HL-60/S4 treated with retinoic acid at 250 ng/mL for 4 days and 3 days (cell line): ENCODE data around the gene CD84.
"Not testable (repeated sequence)": the region's sequence is repeated elsewhere in the genome, so short reads cannot be mapped to it uniquely, and the experiment has no call there.

Experiments used
- in situ Hi-C: fragments of 300-500 bp; cut with MboI; formaldehyde crosslinking; loops from 2 replicates; pipeline ENCODE4 v1.7.0; 2022; ENCODE audit warnings: low sequenced_read_pairs

Gene CD84

DNA sequence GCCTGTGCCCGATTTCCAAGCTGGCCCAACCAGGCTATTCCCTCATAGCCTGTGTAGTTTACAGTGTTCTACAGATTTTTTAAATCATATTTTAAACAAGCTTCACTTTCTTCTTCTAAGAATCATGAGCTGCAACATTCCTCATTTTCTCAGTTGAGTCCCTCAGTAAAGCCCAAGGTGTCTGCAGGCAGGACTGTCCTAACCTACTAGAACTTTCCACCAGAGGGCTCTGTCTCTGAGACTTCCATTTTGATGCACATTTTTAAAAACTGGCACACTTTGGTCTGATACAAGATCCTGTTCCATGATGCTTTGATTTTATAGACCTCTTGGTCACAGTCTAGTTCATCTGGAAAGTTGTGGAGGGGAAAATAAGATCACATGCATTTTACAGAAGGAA is 34.6 kb downstream of the CD84 start:
- in situ Hi-C loops = loop anchor here (10.0 kb wide), 1 partner anchor 60 kb away; no protein-coding TSS in a partner anchor

DNA sequence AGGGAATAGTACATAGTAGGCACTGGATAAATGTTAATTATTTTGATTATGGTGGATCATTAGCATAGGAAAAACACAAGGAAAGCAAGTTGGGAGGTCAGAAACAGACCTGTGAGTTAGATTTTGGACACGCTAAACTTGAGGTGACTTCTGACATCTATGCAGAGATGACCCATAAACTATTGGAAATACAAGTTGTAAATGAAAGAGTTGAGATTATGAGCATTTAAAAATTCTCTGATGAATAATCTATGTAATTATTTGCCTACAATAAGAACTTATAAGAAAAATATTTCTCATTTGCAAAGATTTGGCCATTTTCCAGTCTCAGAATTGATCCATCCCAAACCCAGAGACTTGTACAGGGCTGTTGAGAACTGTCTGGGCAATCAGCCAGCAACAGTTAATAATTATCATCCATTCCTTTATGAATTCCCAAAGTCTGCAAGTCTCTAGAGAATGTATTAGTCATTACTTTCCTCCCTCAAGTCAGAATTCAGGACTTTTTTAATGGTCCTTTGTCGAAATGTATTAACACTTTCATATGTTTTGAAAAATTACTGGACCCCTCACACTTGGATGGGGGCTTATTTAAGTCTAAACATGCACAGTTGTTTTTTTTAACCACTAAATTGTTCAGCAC is 36.9 kb downstream of the CD84 start:
- in situ Hi-C loops = loop anchor here (10.0 kb wide), 1 partner anchor 62 kb away; no protein-coding TSS in a partner anchor

DNA sequence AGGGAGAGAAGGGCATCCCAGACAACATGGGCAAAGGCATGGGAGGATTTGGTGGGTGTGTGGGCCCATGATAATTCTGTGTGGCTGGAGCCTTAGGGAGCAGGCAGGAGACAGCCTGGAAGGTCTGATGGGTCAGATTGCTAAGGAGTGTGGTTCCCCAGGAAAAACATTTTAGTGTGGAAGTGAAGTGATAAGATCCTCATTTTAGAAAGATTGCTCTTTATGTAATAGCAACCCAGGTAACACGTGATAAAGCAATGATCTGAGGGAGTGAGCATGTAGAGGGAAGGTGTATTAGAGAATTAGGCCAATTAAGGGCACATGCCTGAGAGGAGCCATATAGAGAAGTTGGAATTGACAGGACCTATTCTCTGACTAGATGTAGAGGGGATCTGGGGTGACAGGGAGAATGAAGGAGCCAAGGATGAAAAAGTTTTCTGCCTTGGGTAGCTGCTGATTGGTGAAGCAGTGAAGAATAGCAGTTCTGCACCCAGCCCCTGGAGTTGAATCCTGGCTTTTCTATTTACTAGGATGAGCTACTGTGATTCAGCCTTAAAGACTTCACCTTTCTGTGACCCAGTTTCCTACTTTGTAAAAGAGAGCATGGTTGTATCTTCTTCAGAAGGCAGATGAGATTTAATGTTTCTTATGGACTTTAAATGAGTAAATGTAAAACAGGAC is 37.5 kb downstream of the CD84 start:
- in situ Hi-C loops = loop anchor here (10.0 kb wide), 1 partner anchor 63 kb away; no protein-coding TSS in a partner anchor

DNA sequence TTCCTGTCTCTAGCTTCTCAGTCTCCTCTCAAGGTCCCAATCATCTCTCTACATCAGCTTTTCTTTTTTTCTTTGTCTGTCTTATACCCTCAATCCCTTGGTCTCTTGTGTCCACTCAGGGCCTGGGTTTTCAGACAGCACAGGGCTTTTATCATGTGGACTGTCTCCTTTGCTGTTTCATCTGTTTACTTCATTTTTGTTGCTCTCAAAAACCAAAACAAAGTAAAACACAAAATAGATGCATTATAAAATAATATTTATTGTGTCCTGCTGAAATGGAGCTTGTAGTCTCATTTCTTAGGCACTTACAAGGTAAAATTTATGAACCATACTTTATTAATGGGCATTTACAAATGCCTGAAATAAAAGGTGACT is 38.5 kb downstream of the CD84 start:
- in situ Hi-C loops = loop anchor here (10.0 kb wide), 1 partner anchor 64 kb away; no protein-coding TSS in a partner anchor

DNA sequence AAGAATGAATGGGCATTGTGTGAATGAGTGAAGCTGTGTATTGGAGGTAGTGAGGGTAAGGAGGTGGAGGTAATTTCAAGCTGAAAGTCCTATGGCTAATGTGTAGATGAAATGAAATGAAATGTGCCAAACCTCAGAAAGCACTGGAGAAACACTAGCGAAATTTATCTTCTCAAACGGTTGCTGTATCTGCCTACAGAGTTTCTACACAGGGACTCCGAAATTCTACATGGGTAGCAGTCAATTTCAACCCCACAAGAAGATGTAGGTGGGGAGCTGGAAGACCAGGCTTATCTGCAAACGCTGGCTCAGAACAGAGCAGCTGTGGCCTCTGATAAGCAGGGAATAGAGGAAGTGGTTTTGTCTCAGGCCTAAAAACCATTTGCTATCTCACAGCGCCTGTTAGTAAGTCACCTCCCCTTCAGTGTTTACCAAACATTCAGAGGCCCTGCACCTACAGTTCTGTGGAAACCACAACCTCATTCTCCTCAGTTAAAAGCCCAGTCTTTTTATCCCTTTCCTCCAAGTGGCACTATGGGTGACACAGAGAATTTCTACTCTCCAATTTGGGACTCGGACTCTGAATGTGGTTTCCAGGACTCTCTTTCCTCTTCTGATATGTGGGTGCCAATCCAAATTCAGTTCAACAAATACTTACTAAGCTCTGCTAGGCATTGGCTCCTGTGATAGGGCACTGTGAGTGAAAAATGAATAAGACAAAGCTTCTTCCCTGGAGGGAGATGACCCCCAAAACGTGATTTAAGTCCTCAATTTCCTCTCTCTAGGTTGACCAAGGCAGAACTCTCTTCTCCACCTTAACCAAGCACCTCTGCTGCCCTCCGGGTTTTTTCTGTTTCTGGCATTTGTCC is 39.1 kb downstream of the CD84 start:
- in situ Hi-C loops = loop anchor here (10.0 kb wide), 1 partner anchor 65 kb away; no protein-coding TSS in a partner anchor

DNA sequence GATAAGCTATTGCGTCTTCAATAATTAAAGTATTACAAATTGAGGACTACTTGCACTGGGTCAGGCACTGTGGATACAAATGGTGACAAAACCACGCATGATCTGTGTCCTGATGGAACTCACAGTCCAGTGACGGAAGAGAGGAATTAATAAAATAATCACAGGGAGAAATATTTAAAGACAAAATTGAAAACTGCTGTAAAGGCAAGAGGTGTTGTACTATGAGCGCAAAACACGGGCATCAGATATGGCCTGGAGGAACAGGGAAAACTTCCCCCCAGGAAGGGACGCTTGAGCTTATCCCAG is 39.7 kb downstream of the CD84 start:
- in situ Hi-C loops = no loop called here

DNA sequence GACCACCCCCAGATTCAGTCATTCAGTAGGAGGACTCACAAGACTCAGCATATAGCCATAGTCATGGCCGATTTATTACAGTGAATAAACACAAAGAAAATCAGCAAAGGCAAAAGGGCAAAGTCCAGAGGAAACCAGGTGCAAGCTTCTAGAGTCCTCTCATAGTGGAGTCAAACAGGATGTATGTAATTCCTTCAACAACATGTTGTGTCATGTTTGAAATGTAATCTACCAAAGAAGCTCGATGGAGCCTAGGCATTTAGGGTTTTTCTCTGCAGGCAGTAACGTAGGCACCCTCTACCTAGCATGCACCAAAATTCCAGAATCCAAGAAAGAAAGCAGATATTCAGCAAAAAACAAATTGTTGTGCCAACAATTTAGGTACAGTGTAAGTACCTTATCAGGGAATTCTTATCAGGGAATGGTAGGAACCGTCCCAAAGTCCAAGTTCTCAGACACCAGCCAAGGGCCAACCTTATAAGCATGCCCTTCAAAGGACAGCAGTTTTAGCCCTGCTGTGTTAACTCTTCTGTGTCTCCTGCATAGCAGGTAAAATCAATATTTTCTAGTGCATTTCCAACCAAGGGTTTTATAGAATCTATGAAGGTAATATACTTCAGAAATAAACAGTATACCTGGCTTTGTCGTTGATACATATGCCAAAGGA is 40.2 kb downstream of the CD84 start:
- in situ Hi-C loops = no loop called here

DNA sequence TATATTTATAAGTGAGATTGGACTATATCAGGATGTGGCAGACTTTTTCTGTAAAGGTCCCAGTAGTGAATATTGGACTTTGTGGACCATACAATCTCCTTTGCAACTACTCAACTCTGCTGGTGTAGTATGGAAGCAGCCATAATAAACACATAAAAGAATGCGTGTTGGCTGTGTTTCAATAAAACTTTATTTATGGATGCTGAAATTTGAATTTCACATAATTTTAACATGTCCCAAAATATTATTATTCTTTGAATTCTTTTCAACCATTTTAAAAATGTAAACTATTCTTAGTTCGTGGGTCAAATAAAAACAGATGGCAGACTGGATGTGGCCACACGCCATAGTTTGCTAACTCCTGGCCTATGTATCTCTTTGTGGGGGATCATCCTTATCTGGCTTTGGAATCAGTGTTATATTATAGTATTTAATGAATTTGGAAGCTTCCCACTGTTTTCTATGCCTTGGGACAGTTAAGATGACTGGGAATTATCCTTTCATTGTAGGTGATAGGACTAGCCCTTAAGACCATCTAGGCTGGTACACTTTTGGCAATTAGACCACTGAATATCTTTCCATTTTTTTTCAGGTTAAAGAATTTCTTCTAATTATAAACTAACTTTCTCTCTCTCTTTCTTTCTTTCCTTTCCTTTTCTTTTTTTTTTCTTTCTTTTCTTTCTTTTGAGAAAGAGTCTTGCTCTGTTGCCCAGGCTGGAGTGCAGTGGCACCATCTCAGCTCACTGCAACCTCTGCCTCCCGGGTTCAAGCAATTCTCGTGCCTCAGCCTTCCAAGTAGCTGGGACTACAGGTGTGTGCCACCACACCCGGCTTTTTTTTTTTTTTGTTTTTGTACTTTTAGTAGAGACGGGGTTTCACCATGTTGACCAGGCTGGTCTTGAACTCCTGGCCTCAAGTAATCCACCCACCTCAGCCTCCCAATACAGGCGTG is 41.3 kb downstream of the CD84 start:
- in situ Hi-C loops = no loop called here

DNA sequence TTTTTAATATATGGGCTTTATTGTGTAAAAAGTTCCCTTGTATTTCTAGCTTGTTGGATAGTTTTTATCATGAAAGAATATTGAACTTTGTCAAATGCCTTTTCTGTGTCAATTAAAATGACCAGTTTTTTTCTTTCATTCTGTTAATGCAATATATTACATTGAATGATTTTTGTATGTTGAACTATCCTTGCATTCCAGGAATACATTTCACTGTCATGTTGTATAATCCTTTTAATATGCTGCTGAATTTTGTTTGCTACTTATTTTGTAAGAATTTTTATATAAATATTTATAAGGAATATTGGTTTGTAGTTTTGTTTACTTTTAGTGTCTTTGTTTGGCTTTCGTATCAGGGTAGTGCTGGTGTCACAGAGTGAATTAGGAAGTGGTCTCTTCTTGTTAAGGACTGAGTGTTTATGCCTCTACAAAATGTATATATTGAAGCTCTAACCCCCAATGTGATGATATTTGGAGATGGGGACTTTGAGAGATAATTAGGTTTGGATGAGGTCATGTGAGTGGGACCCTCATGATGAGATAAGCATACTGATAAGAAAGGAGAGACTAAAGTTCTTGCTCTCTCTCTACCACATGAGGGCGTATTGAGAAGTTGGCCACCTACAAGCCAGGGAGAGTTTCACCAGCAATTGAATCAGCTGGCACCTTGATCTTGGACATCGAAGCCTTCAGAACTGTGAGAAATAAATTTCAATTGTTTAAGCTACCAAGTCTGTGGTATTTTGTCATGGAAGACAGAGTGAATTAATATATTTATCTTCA is 44.3 kb downstream of the CD84 start:
- in situ Hi-C loops = no loop called here

DNA sequence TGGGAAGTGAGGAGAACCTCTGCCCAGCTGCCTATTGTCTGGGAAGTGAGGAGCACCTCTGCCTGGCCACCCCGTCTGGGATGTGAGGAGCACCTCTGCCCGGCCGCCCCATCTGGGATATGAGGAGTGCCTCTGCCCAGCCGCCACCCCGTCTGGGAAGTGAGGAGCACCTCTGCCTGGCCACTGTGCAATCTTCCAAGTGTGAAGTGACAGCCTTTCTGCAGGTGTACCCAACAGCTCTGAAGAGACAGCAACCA is 46.8 kb downstream of the CD84 start:
- in situ Hi-C loops = not testable (repeated sequence)

DNA sequence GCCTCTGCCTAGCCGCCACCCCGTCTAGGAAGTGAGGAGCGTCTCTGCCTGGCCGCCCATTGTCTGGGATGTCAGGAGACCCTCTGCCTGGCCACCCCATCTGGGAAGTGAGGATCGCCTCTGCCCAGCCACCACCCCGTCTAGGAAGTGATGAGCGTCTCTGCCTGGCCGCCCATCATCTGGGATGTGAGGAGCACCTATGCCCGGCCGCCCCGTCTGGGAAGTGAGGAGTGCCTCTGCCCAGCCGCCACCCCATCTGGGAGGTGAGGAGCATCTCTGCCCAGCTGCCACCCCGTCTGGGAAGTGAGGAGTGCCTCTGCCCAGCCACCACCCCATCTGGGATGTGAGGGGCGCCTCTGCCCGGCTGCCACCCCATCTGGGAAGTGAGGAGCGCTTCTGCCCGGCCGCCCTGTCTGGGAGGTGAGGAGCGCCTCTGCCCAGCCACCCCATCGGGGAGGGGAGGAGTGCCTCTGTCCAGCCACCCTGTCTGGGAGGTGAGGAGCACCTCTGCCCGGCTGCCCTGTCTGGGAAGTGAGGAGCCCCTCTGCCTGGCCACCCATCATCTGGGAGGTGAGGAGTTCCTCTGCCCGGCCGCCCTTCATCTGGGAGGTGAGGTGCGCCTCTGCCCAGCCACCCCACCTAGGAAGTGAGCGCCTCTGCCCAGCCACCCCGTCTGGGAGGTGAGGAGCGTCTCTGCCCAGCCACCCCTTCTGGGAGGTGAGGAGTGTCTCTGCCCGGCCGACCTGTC is 47.3 kb downstream of the CD84 start:
- in situ Hi-C loops = not testable (repeated sequence)

DNA sequence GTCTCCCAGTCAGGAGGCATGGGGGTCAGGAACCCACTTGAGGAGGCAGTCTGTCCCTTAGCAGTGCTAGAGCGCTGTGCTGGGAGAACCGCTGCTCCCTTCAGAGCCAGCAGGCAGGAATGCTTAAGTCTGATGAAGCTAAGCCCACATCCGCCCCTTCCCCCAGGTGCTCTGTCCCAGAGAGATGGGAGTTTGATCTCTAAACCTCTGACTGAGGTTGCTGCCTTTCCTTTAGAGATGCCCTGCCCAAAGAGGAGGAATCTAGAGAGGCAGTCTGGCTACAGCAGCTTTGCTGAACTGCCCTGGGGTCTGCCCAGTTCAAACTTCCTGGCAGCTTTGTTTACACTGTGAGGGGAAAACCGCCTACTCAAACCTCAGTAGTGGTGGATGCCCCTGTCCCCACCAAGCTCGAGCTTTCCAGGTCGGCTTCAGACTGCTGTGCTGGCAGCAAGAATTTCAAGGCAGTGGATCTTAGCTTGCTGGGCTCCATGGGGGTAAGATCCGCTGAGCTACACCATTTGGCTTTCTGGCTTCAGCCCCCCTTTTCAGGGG is 49.8 kb downstream of the CD84 start:
- in situ Hi-C loops = not testable (repeated sequence)

DNA sequence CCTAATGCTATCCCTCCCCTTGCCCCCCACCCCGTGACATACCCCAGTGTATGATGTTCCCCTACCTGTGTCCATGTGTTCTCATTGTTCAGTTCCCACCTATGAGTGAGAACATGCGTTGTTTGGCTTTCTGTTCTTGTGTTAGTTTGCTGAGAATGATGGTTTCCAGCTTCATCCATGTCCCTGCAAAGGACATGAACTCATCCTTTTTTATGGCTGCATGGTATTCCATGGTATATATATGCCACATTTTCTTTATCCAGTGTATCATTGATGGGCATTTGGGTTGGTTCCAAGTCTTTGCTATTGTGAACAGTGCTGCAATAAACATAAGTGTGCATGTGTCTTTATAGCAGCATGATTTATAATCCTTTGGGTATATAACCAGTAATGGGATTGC is 55.5 kb downstream of the CD84 start:
- in situ Hi-C loops = not testable (repeated sequence)

DNA sequence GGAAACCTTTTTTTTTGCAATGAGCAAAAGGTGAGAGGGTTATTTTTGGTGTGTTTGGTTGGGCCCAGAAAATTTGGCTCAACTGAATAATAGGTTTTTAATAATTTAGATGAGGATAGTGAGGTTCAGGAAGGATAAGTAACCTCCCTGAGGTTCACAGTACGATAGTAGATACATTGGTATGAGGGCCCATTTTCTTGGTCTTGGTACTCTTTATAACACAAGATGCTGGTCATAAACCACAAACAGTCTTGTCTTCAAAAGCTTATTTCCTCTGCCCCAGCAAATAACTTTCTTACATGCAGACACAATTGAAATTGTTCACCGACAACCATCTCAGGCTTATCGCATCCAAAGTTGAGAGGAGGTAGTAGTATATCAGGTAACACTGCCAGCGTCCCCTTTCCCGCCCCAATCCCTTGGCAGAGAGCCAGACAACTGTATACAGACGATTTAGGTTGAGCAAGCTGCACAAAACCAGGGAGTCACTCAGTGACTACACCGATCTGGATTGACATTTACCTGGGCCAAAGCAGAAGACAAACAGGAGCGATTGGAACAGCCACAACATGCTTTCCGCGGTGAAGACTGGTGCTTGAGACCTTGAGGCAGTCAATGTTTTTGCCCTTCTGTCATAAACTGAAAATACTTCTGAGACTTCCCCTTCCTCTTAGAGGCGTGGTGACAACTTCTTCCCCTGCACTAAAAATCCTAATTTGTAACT is 56.5 kb downstream of the CD84 start, which contains the start of gene SLAMF6:
SLAMF6 (minus strand) TSS at position 634 of the 724 bp plus-strand sequence; CDS start at position 571, 63 bp downstream.
- in situ Hi-C loops = no loop called here

DNA sequence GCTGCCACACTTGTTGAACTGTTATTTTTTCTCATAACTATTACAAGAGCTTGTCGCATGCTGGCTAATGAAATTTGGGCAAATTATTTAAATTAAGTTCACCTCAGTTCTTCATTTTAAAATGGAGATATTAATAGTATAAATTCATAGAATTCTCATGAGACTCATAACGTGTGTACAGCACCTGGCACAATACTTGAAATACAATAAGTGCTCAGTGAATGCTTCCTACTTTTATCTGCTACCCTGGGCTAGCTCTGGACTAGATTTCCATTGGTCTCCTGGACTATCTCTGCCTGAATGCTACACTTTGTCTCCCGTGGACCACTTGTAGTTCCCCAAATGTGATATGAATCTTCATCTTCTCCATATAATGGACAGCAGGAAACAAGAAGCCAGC is 57.2 kb downstream of the CD84 start:
- in situ Hi-C loops = no loop called here

DNA sequence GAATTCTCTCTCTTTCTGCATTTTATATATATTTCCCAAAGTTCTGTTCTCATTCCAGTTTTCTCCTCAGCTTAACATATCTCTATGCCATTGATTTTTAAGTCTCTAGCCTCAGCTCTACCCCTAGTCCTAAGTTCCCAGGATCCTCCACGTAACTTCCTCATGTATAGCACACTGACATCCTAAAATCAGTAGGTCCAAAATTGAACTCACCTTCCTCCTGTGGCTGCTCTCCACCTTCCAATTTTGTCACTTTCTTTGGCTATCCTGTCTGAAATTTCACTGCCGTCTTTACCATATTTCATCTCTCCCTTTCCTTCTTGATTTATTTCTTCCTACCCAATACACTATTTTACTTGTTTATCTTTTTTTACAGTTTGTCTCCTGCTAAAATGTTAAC is 57.7 kb downstream of the CD84 start:
- in situ Hi-C loops = no loop called here

DNA sequence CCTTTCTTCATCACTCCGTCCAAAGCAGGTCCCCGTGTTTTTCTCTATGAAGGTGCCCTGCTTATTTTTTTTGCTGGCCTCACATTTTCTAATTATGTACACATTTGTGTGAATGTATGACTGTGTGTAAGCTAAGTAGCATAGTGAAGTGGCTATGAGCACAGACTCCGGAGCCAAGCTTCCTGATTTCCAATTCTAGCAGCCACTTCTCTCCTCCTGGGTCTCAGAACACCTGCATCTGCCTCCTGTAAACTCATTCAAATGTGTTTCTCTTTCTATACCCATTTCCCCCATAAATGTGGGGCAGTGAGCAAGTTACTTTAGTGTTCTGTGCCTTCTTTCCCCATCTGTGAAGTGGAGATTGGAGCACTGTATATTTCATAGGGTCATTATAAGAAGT is 58.3 kb downstream of the CD84 start:
- in situ Hi-C loops = no loop called here

DNA sequence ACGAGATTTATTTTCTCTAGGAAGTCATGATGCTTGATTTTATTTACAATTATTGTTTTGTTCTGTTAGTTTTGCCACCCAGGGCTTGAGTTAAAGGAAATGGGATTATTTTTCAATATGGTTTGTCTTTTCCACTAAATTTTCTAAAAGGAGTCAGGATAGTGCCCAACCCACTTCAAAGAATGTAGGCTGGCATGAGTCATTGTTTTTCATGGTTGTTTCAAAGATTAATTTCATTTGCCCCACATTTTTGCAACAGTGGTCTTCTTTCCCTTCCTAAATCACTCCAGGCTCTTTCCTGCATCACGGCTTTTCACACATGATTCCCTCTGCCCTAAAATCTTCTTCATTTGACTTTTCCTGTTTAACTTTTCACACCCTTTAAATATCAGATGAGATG is 58.7 kb downstream of the CD84 start:
- in situ Hi-C loops = no loop called here
